Measurements from ENCODE around the gene LRRC4C.

DNA sequence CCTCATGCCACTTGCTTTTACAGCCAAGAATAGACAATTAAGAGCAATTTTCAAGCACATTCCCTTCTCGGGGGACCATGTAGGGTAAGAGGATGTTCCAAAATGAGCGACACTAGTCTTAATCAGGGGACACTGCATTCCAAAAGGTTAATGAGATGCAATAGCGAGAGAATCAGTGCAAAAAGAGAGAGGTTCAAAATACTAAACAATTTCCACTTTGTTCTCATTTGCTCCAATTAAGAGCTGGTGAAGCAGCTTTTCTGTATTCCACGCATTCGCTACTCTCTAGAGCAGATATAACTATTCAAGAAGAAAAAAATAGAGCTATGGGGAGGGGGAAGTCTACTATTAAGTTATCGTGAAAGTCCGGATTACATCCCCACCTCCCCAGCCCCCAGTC, 811 bp downstream of the LRRC4C start:
- TF ChIP-seq, protein P1, sequence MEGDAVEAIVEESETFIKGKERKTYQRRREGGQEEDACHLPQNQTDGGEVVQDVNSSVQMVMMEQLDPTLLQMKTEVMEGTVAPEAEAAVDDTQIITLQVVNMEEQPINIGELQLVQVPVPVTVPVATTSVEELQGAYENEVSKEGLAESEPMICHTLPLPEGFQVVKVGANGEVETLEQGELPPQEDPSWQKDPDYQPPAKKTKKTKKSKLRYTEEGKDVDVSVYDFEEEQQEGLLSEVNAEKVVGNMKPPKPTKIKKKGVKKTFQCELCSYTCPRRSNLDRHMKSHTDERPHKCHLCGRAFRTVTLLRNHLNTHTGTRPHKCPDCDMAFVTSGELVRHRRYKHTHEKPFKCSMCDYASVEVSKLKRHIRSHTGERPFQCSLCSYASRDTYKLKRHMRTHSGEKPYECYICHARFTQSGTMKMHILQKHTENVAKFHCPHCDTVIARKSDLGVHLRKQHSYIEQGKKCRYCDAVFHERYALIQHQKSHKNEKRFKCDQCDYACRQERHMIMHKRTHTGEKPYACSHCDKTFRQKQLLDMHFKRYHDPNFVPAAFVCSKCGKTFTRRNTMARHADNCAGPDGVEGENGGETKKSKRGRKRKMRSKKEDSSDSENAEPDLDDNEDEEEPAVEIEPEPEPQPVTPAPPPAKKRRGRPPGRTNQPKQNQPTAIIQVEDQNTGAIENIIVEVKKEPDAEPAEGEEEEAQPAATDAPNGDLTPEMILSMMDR (IDR thresholded peaks at IDR 0.05), result no peak
- no peak for TF ChIP-seq EP300 (IDR thresholded peaks at IDR 0.05)
- no peak for TF ChIP-seq POLR2A (IDR thresholded peaks at IDR 0.05)
